Endodermal cell (in vitro differentiated cells): ENCODE data around the gene PCDHGA1. TPM values are rescaled to one million over a fixed set of nuclear protein-coding genes. Genes with fewer than 3 reads are reported as not detected.
"Not testable (repeated sequence)": the region's sequence is repeated elsewhere in the genome, so short reads cannot be mapped to it uniquely, and the experiment has no call there.

Experiments used
- DNase-seq: peaks from one replicate; pipeline ENCODE4 v3.0.0-alpha.2; 2017
- H3K27ac ChIP-seq: 2 replicates; pipeline ENCODE4 v1.5.1; 2013; ENCODE audit warnings: mild to moderate bottlenecking, low read depth, low read length, moderate library complexity
- H3K27me3 ChIP-seq: 2 replicates; pipeline ENCODE4 v1.6.1; 2013; ENCODE audit warnings: mild to moderate bottlenecking, low read length, moderate library complexity; ENCODE audit not compliant: insufficient read depth, control insufficient read depth, poor library complexity, severe bottlenecking
- H3K36me3 ChIP-seq: 2 replicates; pipeline ENCODE4 v1.7.0; 2013; ENCODE audit warnings: mild to moderate bottlenecking, low read length, moderate library complexity; ENCODE audit not compliant: control insufficient read depth, insufficient read depth
- H3K4me1 ChIP-seq: one replicate; pipeline ENCODE4 v1.7.0; 2013; ENCODE audit warnings: low read length; ENCODE audit not compliant: control insufficient read depth, insufficient read depth
- H3K4me3 ChIP-seq: 2 replicates; pipeline ENCODE4 v1.5.1; 2013; ENCODE audit warnings: mild to moderate bottlenecking, low read length, moderate library complexity
- H3K9ac ChIP-seq: 2 replicates; pipeline ENCODE4 v1.6.1; 2013; ENCODE audit warnings: mild to moderate bottlenecking, low read length, moderate library complexity; ENCODE audit not compliant: poor library complexity, severe bottlenecking; ENCODE audit errors: extremely low read depth
- H3K9me3 ChIP-seq: 2 replicates; pipeline ENCODE4 v1.6.1; 2013; ENCODE audit warnings: mild to moderate bottlenecking, low read length, moderate library complexity; ENCODE audit not compliant: control insufficient read depth
- H3K27ac Mint-ChIP-seq: 2 replicates; pipeline ENCODE4 v1.8.0; 2020; ENCODE audit warnings: mixed read lengths
- H3K27me3 Mint-ChIP-seq: 2 replicates; pipeline ENCODE4 v1.8.0; 2021; ENCODE audit warnings: mild to moderate bottlenecking, mixed read lengths; ENCODE audit not compliant: insufficient read depth
- H3K36me3 Mint-ChIP-seq: 2 replicates; pipeline ENCODE4 v1.8.0; 2020; ENCODE audit warnings: low read depth, mixed read lengths
- H3K4me1 Mint-ChIP-seq: 2 replicates; pipeline ENCODE4 v1.8.0; 2020; ENCODE audit warnings: mixed read lengths
- H3K4me3 Mint-ChIP-seq: 2 replicates; pipeline ENCODE4 v1.8.0; 2020; ENCODE audit warnings: mild to moderate bottlenecking, moderate library complexity, mixed read lengths
- H3K9me3 Mint-ChIP-seq: 2 replicates; pipeline ENCODE4 v1.8.0; 2020; ENCODE audit warnings: mild to moderate bottlenecking, mixed read lengths
- WGBS, 2 experiments: methylation state at CpG; one replicate each; pipeline versions ENCODE4 v1.1.5 to v1.1.7; 2013; ENCODE audit warnings: missing lambda C conversion rate in 2 of 2, mixed read lengths in 1 of 2; ENCODE audit not compliant: insufficient coverage in 1 of 2, insufficient read length in 1 of 2; 5-methylcytosine and 5-hydroxymethylcytosine counted together
- total RNA-seq, 2 donors: library from RNA; stranded (reverse); fragmentation: NEBNext Ultra II Directional in 1 of 2; extraction: Animal tissue kit (Norgen Biotek cat#: 25700) in 1 of 2; gene quantifications; 2 replicates in 1 of 2; 3 replicates in 1 of 2; pipeline ENCODE4 v1.2.1, GENCODE V29; 2021
- TF ChIP-seq, protein P1 (sequence below): fragments of 200-600 bp; sonication (generic); conservative IDR thresholded peaks from 2 replicates; pipeline ENCODE4 v1.5.0; 2021; ENCODE audit warnings: antibody characterized with exemption, mild to moderate bottlenecking

PCDHGA1 gene
- total RNA-seq, 2 donors from 2014 or later, result 0.38 to 2.2 TPM

DNA sequence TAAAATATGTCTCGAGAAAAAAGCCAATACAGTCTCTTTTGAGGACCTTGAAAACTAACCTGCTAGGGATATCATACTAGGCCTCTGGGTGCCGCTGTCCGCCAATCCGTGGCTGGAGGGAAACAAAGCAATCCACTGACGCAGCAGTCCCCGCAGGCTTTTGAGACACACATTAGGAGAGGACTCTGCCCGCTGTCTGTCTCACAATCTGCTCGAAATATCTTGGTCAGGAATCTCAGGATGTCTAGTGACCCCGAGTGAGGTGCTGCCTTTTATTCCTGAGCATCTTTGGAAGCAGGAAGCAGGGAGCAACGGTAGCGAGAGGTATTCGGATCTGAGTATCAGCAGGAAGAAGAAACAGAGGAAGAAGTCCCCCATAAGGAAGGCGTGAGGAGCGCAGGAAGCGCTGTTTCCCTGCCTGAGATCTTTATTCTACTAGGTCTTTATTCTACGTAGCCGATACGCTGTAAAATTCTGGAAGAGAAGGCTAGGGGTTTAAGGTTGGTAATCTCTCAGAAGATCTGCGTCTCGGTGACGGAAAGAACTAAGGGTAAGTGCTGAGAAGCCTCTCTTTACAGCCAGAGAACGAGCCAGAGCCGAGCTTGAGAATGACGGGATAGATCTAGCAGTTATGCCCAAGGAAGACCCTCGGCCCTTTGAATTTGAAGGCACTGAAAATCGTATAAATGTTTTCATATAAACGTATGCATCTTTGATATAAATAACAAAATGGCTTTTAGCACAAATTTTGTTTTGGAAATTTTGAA, 4.0 kb upstream of the PCDHGA1 start:
- peak overlapping the region; percentile 71 for H3K4me3 Mint-ChIP-seq
- TF ChIP-seq, protein P1, sequence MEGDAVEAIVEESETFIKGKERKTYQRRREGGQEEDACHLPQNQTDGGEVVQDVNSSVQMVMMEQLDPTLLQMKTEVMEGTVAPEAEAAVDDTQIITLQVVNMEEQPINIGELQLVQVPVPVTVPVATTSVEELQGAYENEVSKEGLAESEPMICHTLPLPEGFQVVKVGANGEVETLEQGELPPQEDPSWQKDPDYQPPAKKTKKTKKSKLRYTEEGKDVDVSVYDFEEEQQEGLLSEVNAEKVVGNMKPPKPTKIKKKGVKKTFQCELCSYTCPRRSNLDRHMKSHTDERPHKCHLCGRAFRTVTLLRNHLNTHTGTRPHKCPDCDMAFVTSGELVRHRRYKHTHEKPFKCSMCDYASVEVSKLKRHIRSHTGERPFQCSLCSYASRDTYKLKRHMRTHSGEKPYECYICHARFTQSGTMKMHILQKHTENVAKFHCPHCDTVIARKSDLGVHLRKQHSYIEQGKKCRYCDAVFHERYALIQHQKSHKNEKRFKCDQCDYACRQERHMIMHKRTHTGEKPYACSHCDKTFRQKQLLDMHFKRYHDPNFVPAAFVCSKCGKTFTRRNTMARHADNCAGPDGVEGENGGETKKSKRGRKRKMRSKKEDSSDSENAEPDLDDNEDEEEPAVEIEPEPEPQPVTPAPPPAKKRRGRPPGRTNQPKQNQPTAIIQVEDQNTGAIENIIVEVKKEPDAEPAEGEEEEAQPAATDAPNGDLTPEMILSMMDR, result peak; percentile 89
- peak; percentile 91 for DNase-seq
- no peaks in the 10 kb centered on the region for H3K27me3 ChIP-seq
- H3K36me3 ChIP-seq, result no peaks in the 10 kb centered on the region
- H3K36me3 Mint-ChIP-seq, result peaks cover 9% of the 10 kb centered on the region
- 75 to 84% methylated on average over 27 of the region's 27 CpGs for WGBS, 2 experiments
- no peaks in the 10 kb centered on the region for H3K4me1 ChIP-seq
- H3K9ac ChIP-seq, result peak overlapping the region; percentile 28
- H3K27me3 Mint-ChIP-seq, result peaks cover 13% of the 10 kb centered on the region
- H3K9me3 ChIP-seq, result peaks cover 15% of the 10 kb centered on the region
- no peak overlapping the region for H3K27ac ChIP-seq
- peak overlapping the region; percentile 98 for H3K27ac Mint-ChIP-seq
- no peaks in the 10 kb centered on the region for H3K4me1 Mint-ChIP-seq
- peak overlapping the region; percentile 61 for H3K4me3 ChIP-seq
- H3K9me3 Mint-ChIP-seq, result peaks cover 23% of the 10 kb centered on the region

GRCh38 chr5:141328231-141328630, 2.1 kb upstream of the PCDHGA1 start:
- Mint-ChIP-seq H3K4me3 (no peak overlapping the region), H3K4me1 (no peaks in the 10 kb centered on the region), H3K36me3 (peaks cover 14% of the 10 kb centered on the region), H3K27ac (no peak overlapping the region), H3K27me3 (peaks cover 13% of the 10 kb centered on the region), H3K9me3 (peaks cover 37% of the 10 kb centered on the region)
- H3K36me3 ChIP-seq, result no peaks in the 10 kb centered on the region
- TF ChIP-seq, protein P1, result no peak
- H3K9ac ChIP-seq, result no peak overlapping the region
- H3K27ac ChIP-seq, result no peak overlapping the region
- no peak for DNase-seq
- WGBS, 2 experiments, result 85 to 90% methylated on average over 6 to 8 of the region's 8 CpGs
- peaks cover 7% of the 10 kb centered on the region for H3K9me3 ChIP-seq
- no peaks in the 10 kb centered on the region for H3K27me3 ChIP-seq
- no peaks in the 10 kb centered on the region for H3K4me1 ChIP-seq
- H3K4me3 ChIP-seq, result no peak overlapping the region

- H3K36me3 ChIP-seq, H3K4me1 ChIP-seq, H3K9ac ChIP-seq, H3K4me1 Mint-ChIP-seq, H3K4me3 ChIP-seq, H3K27ac Mint-ChIP-seq, H3K27me3 ChIP-seq, H3K4me3 Mint-ChIP-seq, H3K9me3 ChIP-seq, H3K27ac ChIP-seq, DNase-seq: not testable (repeated sequence)
- Mint-ChIP-seq H3K9me3 (peaks cover 31% of the 10 kb centered on the region), H3K27me3 (peaks cover 13% of the 10 kb centered on the region), H3K36me3 (peaks cover 13% of the 10 kb centered on the region)
- WGBS, 2 experiments, result 91 to 97% methylated on average over 18 to 39 of the region's 39 CpGs
Measured at GRCh38 chr5:141332571-141332970, 2.3 kb downstream of the PCDHGA1 start.
